HEK293 (cell line): ENCODE data around the gene TRIM9.
A peak's percentile ranks its signal among the peaks of the same experiment; 100 is the strongest.

Experiments
- CTCF ChIA-PET: fragments of 350-600 bp; formaldehyde crosslinking; extraction: SDS; loops from one replicate; lab custom pipeline; 2021; ENCODE audit warnings: antibody characterized with exemption; lab: Yijun Ruan, JAX
- POLR2A ChIA-PET: fragments of 300-600 bp; formaldehyde crosslinking; extraction: SDS; loops from one replicate; lab custom pipeline; 2020; ENCODE audit warnings: antibody characterized with exemption, inconsistent platforms; lab: Yijun Ruan, JAX
- H3K27ac ChIP-seq: fragments of 200-500 bp; sonication (Bioruptor generic); 2 replicates; pipeline ENCODE4 v1.5.1; 2014; ENCODE audit warnings: low read depth, low read length, control low read depth, inconsistent platforms; ENCODE audit errors: extremely low read depth
- H3K36me3 ChIP-seq, 2 experiments: fragments of 200-500 bp in 1 of 2; sonication (Bioruptor generic) in 1 of 2; 1 replicate in 1 of 2; 2 replicates in 1 of 2; pipeline ENCODE4 v1.5.1; 2014 to 2017; ENCODE audit warnings: inconsistent platforms in 2 of 2, low read length in 2 of 2; ENCODE audit not compliant: control insufficient read depth in 2 of 2, insufficient read depth in 1 of 2
- H3K4me1 ChIP-seq: fragments of 200-500 bp; sonication (Bioruptor generic); 2 replicates; pipeline ENCODE4 v1.5.1; 2014; ENCODE audit warnings: mild to moderate bottlenecking, low read length, inconsistent platforms; ENCODE audit not compliant: control insufficient read depth, insufficient read depth
- H3K4me3 ChIP-seq: 2 replicates; pipeline ENCODE4 v1.5.1; 2011; ENCODE audit warnings: low read depth, mild to moderate bottlenecking, control low read depth, low read length, moderate library complexity
- H3K9me3 ChIP-seq: fragments of 200-500 bp; sonication (Bioruptor generic); 2 replicates; pipeline ENCODE4 v1.5.1; 2014; ENCODE audit warnings: low read depth, low read length, inconsistent platforms; ENCODE audit not compliant: control insufficient read depth, insufficient read depth
- CTCF ChIP-seq: fragments of 450-650 bp; formaldehyde crosslinking; IDR thresholded peaks from 2 replicates; pipeline ENCODE4 v1.5.1; 2016; ENCODE audit warnings: missing biosample characterization, missing genetic modification characterization
- EGR2 ChIP-seq: fragments of 450-650 bp; formaldehyde crosslinking; IDR thresholded peaks from 2 replicates; pipeline ENCODE4 v1.5.1; 2016; ENCODE audit warnings: low read depth, missing biosample characterization, missing genetic modification characterization
- KLF16 ChIP-seq: fragments of 450-650 bp; formaldehyde crosslinking; IDR thresholded peaks from 2 replicates; pipeline ENCODE4 v1.5.1; 2017; ENCODE audit warnings: missing biosample characterization, missing genetic modification characterization
- SCRT2 ChIP-seq: fragments of 450-650 bp; formaldehyde crosslinking; IDR thresholded peaks from 2 replicates; pipeline ENCODE4 v1.5.1; 2016; ENCODE audit warnings: missing biosample characterization, missing genetic modification characterization
- SP3 ChIP-seq: fragments of 450-650 bp; formaldehyde crosslinking; IDR thresholded peaks from 2 replicates; pipeline ENCODE4 v1.5.1; 2016; ENCODE audit warnings: missing biosample characterization, missing genetic modification characterization
- YY1 ChIP-seq: fragments of 450-650 bp; formaldehyde crosslinking; IDR thresholded peaks from 2 replicates; pipeline ENCODE4 v1.5.1; 2018; ENCODE audit warnings: missing biosample characterization, missing genetic modification characterization
- ZBTB26 ChIP-seq: fragments of 450-650 bp; formaldehyde crosslinking; optimal IDR thresholded peaks from 2 replicates; pipeline ENCODE3; 2016; ENCODE audit warnings: missing biosample characterization, mild to moderate bottlenecking, missing genetic modification characterization
- ZBTB48 ChIP-seq: fragments of 450-650 bp; formaldehyde crosslinking; IDR thresholded peaks from 2 replicates; pipeline ENCODE4 v1.5.1; 2016; ENCODE audit warnings: missing biosample characterization, missing genetic modification characterization
- ZBTB8A ChIP-seq: fragments of 450-650 bp; formaldehyde crosslinking; IDR thresholded peaks from 2 replicates; pipeline ENCODE4 v1.5.1; 2016; ENCODE audit warnings: missing biosample characterization, missing genetic modification characterization
- ZFHX2 ChIP-seq: fragments of 450-650 bp; formaldehyde crosslinking; conservative IDR thresholded peaks from 2 replicates; pipeline ENCODE4 v1.5.1; 2016; ENCODE audit warnings: missing biosample characterization, missing genetic modification characterization
- ZNF138 ChIP-seq: fragments of 450-650 bp; formaldehyde crosslinking; IDR thresholded peaks from 2 replicates; pipeline ENCODE4 v1.5.1; 2016; ENCODE audit warnings: missing biosample characterization, missing genetic modification characterization, borderline replicate concordance
- ZNF214 ChIP-seq: fragments of 450-650 bp; formaldehyde crosslinking; IDR thresholded peaks from 2 replicates; pipeline ENCODE4 v1.5.1; 2017; ENCODE audit warnings: missing biosample characterization, mild to moderate bottlenecking, missing genetic modification characterization, borderline replicate concordance
- ZNF248 ChIP-seq: fragments of 450-650 bp; formaldehyde crosslinking; IDR thresholded peaks from 2 replicates; pipeline ENCODE4 v1.5.1; 2017; ENCODE audit warnings: missing biosample characterization, missing genetic modification characterization
- ZNF26 ChIP-seq: fragments of 450-650 bp; formaldehyde crosslinking; IDR thresholded peaks from 2 replicates; pipeline ENCODE4 v1.5.1; 2016; ENCODE audit warnings: missing biosample characterization, missing genetic modification characterization
- ZNF335 ChIP-seq: fragments of 450-650 bp; formaldehyde crosslinking; conservative IDR thresholded peaks from 2 replicates; pipeline ENCODE4 v1.5.1; 2016; ENCODE audit warnings: missing biosample characterization, missing genetic modification characterization
- ZNF341 ChIP-seq: fragments of 450-650 bp; formaldehyde crosslinking; IDR thresholded peaks from 2 replicates; pipeline ENCODE4; 2016; ENCODE audit warnings: low read depth, missing biosample characterization, missing genetic modification characterization
- ZNF354C ChIP-seq: fragments of 450-650 bp; formaldehyde crosslinking; IDR thresholded peaks from 2 replicates; pipeline ENCODE4 v1.5.1; 2016; ENCODE audit warnings: missing biosample characterization, missing genetic modification characterization, low read depth, borderline replicate concordance
- ZNF426 ChIP-seq: fragments of 450-650 bp; formaldehyde crosslinking; IDR thresholded peaks from 2 replicates; pipeline ENCODE4 v1.5.1; 2017; ENCODE audit warnings: missing biosample characterization, missing genetic modification characterization, mild to moderate bottlenecking, inconsistent platforms, moderate library complexity
- ZNF449 ChIP-seq: fragments of 450-650 bp; formaldehyde crosslinking; IDR thresholded peaks from 2 replicates; pipeline ENCODE4 v1.5.1; 2017; ENCODE audit warnings: missing biosample characterization, mild to moderate bottlenecking, missing genetic modification characterization, moderate library complexity
- ZNF501 ChIP-seq: fragments of 450-650 bp; formaldehyde crosslinking; IDR thresholded peaks from 2 replicates; pipeline ENCODE4 v1.5.1; 2016; ENCODE audit warnings: missing biosample characterization, missing genetic modification characterization
- ZNF558 ChIP-seq: fragments of 450-650 bp; formaldehyde crosslinking; IDR thresholded peaks from 2 replicates; pipeline ENCODE4 v1.5.1; 2016; ENCODE audit warnings: missing biosample characterization, missing genetic modification characterization
- ZNF560 ChIP-seq: fragments of 450-650 bp; formaldehyde crosslinking; IDR thresholded peaks from 2 replicates; pipeline ENCODE4 v1.5.1; 2017; ENCODE audit warnings: missing biosample characterization, missing genetic modification characterization, borderline replicate concordance
- ZNF791 ChIP-seq: fragments of 450-650 bp; formaldehyde crosslinking; IDR thresholded peaks from 2 replicates; pipeline ENCODE4 v1.5.1; 2016; ENCODE audit warnings: missing biosample characterization, missing genetic modification characterization
- ZNF837 ChIP-seq: fragments of 450-650 bp; formaldehyde crosslinking; IDR thresholded peaks from 2 replicates; pipeline ENCODE4 v1.5.1; 2016; ENCODE audit warnings: missing biosample characterization, missing genetic modification characterization
- TF ChIP-seq, protein P1 (sequence below): fragments of 450-650 bp; formaldehyde crosslinking; IDR thresholded peaks from 2 replicates; pipeline ENCODE4 v1.5.1; 2017; ENCODE audit warnings: missing biosample characterization, missing genetic modification characterization

Gene TRIM9

DNA sequence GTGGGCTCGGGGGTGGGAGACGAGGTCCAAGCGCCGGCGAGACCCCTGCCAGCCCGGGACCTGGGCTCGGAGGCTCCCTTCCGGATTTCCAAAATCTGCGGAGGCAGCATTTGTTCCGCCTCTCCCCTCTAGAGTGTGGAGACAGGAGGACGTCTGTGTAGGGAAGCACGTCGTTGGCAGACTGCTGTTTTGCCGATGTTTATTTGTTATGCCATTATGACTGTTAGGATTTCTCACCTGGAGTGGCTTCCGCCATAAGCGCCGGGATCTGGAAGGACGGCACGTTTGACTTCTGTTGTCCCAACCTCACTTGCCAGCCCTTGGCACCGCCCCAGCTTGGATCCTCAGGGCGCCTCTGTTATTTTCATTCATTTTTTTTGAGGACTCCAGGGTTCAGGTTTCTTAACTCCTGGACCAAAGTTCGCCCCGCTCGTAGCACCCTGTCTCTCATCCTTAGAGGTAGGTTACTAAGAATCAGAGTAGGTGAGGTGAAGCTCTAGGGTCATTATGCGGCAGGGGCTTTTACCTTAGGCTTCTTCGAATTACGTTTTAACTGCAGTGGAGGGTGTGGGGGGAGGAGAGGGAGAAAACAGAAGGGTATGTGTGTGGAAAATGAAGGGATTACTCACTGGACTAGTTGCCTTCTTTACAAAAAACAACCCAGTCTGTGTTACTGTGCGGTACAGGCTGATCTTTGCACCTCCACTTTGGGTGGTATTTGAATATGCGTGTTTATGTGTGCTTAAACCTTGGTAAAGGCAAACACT lies 150.1 kb downstream of the TRIM9 start (continued):
- no peak for TF ChIP-seq ZNF26
- TF ChIP-seq ZNF354C (tag by site-specific recombination) = no peak
- TF ChIP-seq ZNF426 (tag by site-specific recombination) = no peak
- TF ChIP-seq, all 188 proteins: peak for 19

DNA sequence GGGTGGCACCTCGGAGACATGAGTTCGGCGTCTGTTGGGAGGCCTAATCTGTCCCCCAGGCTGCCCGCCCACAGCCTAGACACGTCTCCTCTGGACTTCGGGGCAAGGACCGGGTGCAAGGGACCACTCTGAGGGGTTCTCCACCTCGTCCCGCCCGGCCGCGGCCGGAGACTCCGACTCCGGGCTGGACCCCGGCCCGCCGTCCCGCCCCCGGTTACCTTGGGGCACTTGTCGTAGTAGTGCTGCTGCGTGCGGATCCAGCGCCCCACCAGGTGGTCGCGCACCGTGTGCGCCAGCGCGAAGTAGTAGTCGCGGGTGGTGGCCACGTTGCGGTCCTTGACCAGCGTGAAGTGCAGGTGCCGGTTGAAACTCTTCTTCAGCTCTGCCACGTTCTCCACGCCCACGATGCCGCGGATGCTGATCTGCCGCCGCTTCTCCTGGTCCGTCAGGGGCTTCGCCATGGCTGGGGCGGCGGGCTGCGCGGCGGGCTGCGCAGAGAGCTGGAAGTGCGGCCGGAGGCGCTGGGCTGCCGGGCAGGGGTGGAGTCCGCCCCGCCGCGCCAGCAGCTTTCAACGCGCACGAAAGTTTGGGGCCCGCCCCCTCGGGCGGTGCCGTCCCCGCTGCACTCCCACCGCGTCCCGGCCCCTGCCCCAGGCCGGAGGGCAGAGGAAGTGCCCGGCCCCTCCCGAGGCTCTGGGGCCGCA lies 150.8 kb downstream of the TRIM9 start, which contains the start of gene PYGL:
PYGL (minus strand) TSS at position 541 of the 704 bp plus-strand sequence; CDS start at position 461, 80 bp downstream.
- peaks cover 3% of the 10 kb centered on the region; the same call in 1 of the 2 replicates for H3K4me1 ChIP-seq
- POLR2A ChIA-PET = interaction anchor here (0.5 to 2.0 kb wide), 8 partner anchors 11 to 151 kb away, joined by 3 to 10 read pairs (median 3); partner anchors contain the start of gene TRIM9
- H3K36me3 ChIP-seq = peaks cover 11 to 25% of the 10 kb centered on the region in 2 experiments
- H3K4me3 ChIP-seq = peak within 1 kb of the TSS; percentile 60
- no peaks in the 10 kb centered on the region for H3K9me3 ChIP-seq
- CTCF ChIA-PET = interaction anchor here (3.2 kb wide), 1 partner anchor 11 kb away, joined by 16 read pairs; no protein-coding TSS in a partner anchor
- peak within 1 kb of the TSS; percentile 68 for H3K27ac ChIP-seq
- TF ChIP-seq ZNF791 (tag by site-specific recombination) = no peak
- TF ChIP-seq, protein P1, sequence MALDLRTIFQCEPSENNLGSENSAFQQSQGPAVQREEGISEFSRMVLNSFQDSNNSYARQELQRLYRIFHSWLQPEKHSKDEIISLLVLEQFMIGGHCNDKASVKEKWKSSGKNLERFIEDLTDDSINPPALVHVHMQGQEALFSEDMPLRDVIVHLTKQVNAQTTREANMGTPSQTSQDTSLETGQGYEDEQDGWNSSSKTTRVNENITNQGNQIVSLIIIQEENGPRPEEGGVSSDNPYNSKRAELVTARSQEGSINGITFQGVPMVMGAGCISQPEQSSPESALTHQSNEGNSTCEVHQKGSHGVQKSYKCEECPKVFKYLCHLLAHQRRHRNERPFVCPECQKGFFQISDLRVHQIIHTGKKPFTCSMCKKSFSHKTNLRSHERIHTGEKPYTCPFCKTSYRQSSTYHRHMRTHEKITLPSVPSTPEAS (tag by site-specific recombination) = 0 out of 2 replicates have a peak, but pooled peaks have one; percentile 11
- peak; percentile 64 for TF ChIP-seq CTCF
- peak; percentile 5; the same call in 1 of the 2 replicates for TF ChIP-seq EGR2
- TF ChIP-seq ZNF138 (tag by site-specific recombination) = no peak
- peak; percentile 18; the same call in 1 of the 2 replicates for TF ChIP-seq ZNF560 (tag by site-specific recombination)
- peak; percentile 53 for TF ChIP-seq SP3 (tag by site-specific recombination)
- 0 out of 2 replicates have a peak, but pooled peaks have one; percentile 14 for TF ChIP-seq ZBTB48 (tag by site-specific recombination)
- TF ChIP-seq ZFHX2 (tag by site-specific recombination) = peak; percentile 77
- peak; percentile 48; the same call in 1 of the 2 replicates for TF ChIP-seq ZBTB8A (tag by site-specific recombination)
- no peak for TF ChIP-seq ZNF248 (tag by site-specific recombination)
- peak; percentile 86 for TF ChIP-seq ZNF341
- peak; percentile 75 for TF ChIP-seq ZBTB26 (tag by site-specific recombination)
- peak; percentile 42; the same call in 1 of the 2 replicates for TF ChIP-seq ZNF449
- no peak for TF ChIP-seq ZNF558 (tag by site-specific recombination)
- TF ChIP-seq ZNF214 (tag by site-specific recombination) = no peak
- 0 out of 2 replicates have a peak, but pooled peaks have one; percentile 43 for TF ChIP-seq ZNF837 (tag by site-specific recombination)
- peak; percentile 72 for TF ChIP-seq ZNF501
- peak; percentile 37; the same call in 1 of the 2 replicates for TF ChIP-seq SCRT2 (tag by site-specific recombination)
- peak; percentile 56; the same call in 1 of the 2 replicates for TF ChIP-seq YY1 (tag by site-specific recombination)
- peak; percentile 72 for TF ChIP-seq ZNF335 (tag by site-specific recombination)
- TF ChIP-seq KLF16 (tag by site-specific recombination) = 0 out of 2 replicates have a peak, but pooled peaks have one; percentile 33
